GM13976 (cell line): Measurements from ENCODE around the gene SHISAL1.

Source experiments
- DNase-seq: peaks from one replicate; pipeline ENCODE4 v3.0.0; 2012; ENCODE audit warnings: low spot score
- CTCF ChIP-seq: IDR thresholded peaks from 2 replicates; pipeline ENCODE4 v1.5.1; 2012; ENCODE audit warnings: borderline replicate concordance, mild to moderate bottlenecking; ENCODE audit not compliant: insufficient read depth; ENCODE audit errors: extremely low read depth, missing control alignments, control extremely low read depth
- in situ Hi-C: fragments of 300-500 bp; cut with MboI; formaldehyde crosslinking; loops from one replicate; pipeline ENCODE4 v1.12.0; 2022; ENCODE audit warnings: low sequenced_read_pairs, mixed read lengths, inconsistent platforms; ENCODE audit not compliant: unreplicated experiment

Gene SHISAL1

GRCh38 chr22:44281768-44282637, 30.7 kb downstream of the SHISAL1 start:
- TF ChIP-seq CTCF: no peak
- DNase-seq: no peak
- in situ Hi-C loops: no loop called here

GRCh38 chr22:44280665-44281188, 32.0 kb downstream of the SHISAL1 start:
- no peak for DNase-seq
- in situ Hi-C loops: no loop called here
- no peak for TF ChIP-seq CTCF

- in situ Hi-C loops: no loop called here
- no peak for DNase-seq
- no peak for TF ChIP-seq CTCF
Observed at GRCh38 chr22:44279069-44279360, 33.7 kb downstream of the SHISAL1 start.

GRCh38 chr22:44278243-44279068, 34.3 kb downstream of the SHISAL1 start:
- DNase-seq: no peak
- in situ Hi-C loops: no loop called here
- no peak for TF ChIP-seq CTCF

GRCh38 chr22:44277386-44278135, 35.2 kb downstream of the SHISAL1 start:
- no peak for DNase-seq
- TF ChIP-seq CTCF: no peak
- in situ Hi-C loops: no loop called here

- no peak for TF ChIP-seq CTCF
- in situ Hi-C loops: no loop called here
- DNase-seq: no peak
Observed at GRCh38 chr22:44276706-44277356, 35.9 kb downstream of the SHISAL1 start.
